LoVo (cell line): Measurements from ENCODE around the gene PPY.
"Not testable (repeated sequence)": the region's sequence is repeated elsewhere in the genome, so short reads cannot be mapped to it uniquely, and the experiment has no call there.

ENCODE experiments used
- DNase-seq: peaks from one replicate; pipeline ENCODE4 v3.0.0-alpha.2; 2016; ENCODE audit warnings: low spot score

Gene PPY, protein sequence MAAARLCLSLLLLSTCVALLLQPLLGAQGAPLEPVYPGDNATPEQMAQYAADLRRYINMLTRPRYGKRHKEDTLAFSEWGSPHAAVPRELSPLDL

DNA sequence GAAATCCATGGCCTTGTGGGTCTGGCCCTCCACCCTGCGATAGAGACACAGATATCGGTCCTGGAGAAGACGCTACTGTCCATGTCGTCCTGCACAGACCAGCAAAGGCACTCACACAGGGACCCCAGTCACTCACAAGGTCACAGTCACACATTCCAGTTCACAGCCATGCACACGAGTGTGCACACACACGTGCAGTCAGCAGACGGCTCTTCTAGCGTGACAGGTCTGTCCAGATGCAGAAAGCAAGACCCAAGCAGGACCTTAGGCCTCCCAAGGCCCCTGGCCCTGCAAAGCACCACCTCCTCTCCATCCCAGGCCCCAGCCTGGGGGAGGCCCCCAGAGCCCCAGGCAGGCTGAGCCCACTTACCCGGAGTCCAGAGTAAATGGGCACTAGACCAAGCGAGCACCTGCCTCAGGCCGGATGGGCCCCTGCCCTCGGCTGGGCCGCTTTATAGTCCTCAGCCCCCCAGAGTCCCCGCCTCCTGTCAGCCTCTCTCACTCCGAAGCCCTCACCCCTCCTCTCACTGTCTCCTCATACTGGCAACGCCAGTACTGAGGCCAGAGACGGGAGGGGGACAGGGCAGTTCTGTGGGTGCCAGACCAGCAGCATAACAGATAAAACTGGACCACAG, at the start of gene PPY:
PPY (minus strand) TSS at position 426 of the 635 bp plus-strand sequence. CDS start 822 bp downstream, outside the sequence.
- DNase-seq = no peak

DNA sequence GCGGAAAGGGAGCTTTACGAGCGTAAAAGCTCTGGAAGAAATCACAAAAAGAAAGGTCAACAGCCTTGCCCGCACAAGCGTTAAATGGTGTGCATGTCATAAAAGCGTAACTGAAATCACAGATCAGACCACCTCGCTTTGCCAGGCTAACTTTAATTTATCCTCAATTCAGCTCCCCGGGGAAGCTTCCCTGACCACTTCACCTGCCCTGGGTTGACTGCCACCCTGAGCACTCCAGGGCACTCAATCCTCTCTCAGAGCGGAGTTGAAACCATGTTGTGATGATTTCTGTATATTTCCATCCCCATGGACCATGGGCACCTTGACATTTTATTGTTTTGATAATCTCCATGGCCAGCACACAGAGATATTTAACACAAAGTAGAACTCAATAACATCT, 46.0 kb upstream of the PPY start:
- no peak for DNase-seq

DNA sequence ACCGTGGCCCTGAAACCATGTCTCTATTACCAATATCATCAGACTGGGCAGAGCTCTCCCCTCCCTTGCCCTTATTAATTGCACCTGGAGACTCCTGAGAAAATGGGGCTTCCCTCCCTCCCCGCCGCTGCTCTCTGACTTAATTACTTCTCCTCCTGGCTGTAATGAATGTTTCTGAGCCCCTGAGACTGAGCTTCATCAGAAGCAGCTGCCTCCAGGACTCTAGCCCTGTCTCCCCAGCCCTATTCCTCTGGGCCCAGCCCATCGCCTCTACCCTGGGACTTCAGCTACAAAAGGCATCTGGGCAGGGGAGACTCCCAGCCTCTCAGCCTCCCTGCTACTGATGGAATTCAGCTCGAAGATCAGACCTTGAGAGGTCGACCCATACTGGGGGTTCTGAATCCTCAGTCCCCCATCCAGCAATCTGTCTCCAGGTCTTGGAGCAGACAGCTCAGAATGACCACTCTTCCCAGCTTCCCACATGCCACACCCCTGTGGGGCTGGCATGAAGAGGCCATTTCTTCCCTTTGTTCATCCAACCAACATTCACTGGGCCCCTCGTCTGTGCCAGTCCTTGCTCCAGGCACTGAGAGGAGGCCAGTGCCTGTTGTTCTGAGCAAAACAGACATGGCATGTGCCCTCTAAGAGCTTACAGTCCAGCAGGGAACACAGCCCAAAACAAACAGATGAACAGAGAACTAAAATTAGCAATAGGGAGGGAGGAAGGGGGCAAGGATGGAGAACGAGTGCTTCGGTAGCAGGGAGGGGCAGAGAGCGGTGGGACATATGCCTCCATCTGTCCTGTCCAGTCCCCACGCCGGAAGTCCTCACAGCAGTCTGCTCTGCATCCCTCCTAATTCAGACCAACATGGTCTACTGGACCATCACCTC, 45.1 kb upstream of the PPY start:
- DNase-seq = no peak

DNA sequence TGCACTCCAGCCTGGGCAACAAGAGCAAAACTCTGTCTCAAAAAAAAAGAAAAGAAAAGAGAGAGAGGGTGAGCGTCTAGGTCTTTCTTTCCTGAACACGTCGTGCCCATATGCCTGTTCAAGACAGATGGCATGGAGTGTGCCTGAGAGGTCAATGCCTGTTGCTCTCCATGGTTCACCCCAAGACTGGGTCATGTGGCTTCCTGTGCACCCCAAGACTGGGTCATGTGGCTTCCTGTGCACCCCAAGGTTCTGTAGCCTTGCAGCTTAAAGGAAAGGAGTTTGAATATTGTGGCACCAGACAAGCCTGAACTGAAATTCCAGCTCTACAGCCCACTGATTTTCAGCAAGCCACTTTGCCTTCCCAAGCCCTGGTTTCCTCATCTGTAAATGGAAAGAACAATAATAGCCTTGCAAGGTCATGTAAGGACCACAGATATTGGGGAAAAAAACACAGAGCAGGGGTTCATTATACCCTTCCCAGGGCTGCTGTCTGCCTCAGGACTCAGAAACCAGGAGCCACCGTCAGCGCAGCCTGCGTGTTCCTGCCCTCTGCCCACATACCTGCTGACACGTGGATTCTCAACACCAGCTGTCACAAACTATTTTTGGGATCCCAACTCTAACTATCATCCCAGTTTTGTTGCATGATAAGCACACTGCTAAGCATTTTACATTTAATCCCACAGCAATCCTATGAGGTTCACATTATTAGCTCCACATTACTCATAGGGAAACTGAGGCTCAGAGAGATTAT, 44.1 kb upstream of the PPY start:
- no peak for DNase-seq

DNA sequence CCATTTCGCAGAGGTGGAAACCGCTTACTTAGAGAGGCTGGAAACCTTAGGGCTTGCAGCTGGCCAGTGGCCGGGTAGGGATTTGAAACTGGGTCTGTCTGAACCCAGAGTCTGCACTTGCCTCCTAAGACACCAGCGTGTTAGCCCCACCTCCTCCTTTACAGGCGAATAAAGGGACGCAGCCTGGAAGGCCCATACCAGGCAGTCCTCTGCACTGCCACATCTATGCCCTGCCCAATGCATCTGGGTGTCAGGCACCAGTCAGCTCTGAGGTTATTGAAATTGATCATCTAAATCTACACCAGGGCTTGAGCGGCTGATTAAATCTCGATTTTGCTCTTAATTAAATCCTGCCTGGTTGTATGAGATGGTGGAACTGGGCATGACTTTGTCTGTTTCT, 42.2 kb upstream of the PPY start:
- no peak for DNase-seq

DNA sequence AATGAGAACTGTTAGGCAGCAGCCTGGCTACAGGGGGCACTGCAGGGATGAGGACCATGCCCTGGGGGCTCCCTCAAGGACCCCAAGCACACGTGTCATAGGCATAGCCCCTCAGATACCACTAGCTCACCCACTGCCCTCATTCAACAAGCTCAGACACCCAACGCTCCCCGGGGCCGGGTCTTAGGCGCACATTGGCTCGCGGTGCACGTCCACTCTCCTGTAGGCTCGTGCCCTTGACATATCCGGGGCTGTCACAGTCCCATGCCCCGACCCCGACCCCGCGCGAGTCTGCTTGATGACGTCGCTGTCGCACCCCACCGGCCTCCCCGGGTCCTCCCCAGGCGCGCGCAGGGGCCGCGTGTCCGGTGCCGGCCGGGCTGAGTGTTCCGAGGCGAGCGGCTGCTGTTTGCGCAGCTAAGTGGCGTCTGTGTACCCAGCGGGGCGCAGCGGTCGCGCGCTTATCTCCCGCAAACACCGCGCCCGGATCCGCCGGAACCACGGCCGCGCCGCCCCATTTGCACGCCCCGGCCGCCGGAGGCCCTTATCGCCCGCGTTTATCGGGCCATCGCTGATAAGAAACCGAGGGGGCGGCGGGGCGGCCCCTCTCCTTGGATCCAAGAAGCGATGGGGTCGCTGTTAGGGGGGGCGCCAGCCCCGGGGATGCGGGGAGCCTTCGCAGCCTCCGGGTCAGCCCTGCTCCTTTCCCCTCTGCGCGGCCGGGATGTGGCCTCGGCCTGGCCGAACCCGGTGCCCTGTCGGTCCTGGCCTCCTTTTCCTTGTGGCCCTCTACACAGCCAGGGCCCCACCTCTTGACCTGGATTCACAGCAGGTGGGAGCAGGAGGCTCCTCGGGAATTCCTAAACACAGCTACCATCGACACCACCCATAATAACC, 41.5 kb upstream of the PPY start:
- DNase-seq = peak; percentile 26

DNA sequence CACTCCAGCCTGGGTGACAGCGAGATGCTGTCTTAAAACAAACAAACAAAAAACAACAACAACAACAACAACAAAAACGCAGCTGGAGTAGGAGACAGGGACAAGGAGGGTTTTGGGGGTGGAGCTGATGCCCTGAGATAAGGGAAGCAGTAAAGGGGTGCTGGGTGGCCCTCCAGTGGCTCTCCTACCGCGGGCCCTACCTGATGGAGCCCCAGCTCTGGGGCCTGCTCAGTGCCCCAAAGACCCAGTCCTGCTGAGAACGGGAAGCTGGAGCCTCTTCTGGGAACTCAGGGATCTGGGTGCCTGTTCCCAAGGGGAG, 40.9 kb upstream of the PPY start:
- no peak for DNase-seq

DNA sequence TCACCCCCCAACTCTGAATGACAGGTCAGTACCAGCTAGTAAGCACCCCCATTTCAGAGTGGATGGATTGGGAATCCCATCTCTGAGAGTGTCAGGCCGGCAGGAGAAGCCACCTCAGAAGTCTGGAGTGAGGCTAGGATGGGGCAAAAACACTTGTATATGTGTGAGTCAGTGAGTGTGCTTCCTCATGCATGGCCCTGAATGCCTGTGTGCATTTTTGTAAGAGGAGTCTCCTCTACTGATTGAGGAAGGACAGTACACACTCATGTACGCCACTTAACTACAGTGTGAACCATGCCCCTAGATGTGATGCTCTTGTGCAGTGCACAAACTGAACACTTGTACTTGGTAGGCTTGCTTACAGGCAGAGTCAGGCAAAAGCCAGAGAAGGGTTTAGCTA, 39.9 kb upstream of the PPY start:
- no peak for DNase-seq

DNA sequence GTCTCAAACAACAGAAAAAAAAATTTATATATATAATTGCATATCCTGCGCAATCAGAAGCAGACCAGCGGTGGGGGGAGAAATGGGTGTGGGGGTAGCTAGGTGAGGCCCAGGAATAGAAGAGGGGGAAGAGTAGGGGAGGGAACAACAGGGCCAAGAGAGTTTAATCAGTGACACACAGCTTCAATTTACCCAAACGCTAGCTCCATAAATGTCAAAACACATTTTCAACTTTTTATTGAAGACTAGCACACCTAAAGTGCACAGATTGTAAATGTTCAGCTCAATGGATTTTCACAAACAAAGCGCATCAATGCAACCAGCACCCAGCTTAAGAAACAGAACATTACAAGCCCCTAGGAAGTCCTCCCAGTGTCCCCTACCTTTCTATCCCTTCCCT, 37.4 kb upstream of the PPY start:
- DNase-seq = no peak

DNA sequence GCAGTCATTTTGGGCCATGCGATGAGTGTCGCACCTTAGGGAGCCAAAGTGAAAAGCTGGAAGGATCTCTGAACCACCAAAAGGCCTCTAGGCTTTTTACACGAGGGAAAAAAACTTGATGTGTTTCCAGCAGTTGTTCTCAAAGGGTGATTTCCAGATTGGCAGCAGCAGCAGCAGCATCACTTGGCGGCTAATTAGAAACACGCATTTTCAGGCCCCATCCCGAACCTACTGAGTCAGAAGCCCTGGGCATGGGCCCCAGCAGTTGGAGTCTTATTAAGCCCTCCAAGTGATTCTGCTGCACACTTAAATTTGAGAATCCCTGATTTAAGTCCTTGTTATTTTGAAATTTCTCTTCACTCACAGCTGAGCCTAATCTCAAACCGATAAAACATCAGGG, 36.7 kb upstream of the PPY start:
- DNase-seq = no peak

DNA sequence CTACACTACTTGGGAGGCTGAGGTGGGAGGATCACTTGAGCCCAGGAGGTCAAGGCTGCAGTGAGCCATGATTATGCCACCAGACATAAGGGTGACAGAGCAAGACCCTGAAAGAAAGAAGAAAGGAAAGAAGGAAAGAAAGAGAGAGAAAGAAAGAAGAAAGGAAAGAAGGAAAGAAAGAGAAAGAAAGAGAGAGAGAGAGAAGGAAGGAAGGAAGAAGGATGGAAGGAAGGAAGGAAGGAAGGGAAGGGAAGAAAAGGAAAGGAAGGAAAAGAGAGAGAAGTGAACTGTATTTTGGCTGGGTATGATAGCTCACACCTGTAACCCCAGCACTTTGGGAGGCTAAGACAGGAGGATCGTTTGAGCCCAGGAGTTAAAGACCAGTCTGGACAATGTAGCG, 35.8 kb upstream of the PPY start:
- DNase-seq = no peak

DNA sequence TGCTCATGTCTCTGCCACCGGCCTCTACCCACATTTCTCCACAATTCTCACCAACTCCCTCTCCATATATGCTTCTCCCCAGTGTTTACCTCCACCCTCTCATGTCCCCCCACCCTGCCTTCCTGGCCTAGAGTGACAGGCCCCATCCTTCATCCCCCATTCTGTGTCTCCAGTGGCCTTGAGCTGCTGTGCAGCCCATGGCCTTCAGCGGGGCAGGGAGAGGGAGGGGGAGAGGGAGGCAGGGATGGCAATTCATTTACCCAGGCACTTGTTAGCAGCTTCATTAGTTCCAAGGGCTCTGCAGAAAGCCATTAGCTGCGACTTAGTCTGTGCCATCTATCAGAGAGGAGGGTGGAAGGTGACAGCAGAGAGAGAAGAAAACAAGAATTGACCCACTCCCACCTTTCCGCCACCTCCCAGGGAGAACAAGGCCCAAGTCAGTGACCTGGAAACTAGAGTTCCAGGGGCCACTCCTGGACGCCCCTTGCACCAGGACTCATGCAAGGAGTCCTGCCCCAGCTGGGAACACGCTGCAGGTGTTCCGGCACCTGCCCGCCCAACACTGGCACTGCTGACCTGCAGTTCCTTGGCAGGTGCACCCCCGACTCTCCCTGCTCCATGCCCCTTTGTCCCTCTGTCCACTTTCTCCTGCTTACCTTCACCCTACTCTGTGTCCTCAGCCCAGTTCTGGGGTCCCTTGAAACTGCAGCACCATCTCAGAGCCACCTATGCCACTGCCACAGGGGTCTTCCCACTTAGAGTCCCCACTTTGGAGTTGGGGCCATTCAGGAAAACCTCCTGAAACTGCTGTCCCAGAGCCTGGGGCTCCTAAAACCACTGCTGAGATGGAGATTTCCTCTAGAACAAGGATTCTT, 34.9 kb upstream of the PPY start:
- DNase-seq = no peak

DNA sequence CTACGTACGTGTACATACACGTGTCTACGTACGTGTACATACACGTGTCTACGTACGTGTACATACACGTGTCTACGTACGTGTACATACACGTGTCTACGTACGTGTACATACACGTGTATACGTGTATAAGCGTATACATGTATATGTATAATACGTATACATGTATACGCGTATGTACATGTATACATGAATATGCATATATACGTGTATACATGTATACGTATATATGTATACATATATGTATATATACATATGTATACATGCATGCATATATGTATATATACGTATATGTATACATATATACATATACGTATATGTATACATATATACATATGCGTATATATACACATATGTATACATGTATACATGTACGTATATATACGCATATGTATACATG, 33.6 kb upstream of the PPY start:
- no peak for DNase-seq

DNA sequence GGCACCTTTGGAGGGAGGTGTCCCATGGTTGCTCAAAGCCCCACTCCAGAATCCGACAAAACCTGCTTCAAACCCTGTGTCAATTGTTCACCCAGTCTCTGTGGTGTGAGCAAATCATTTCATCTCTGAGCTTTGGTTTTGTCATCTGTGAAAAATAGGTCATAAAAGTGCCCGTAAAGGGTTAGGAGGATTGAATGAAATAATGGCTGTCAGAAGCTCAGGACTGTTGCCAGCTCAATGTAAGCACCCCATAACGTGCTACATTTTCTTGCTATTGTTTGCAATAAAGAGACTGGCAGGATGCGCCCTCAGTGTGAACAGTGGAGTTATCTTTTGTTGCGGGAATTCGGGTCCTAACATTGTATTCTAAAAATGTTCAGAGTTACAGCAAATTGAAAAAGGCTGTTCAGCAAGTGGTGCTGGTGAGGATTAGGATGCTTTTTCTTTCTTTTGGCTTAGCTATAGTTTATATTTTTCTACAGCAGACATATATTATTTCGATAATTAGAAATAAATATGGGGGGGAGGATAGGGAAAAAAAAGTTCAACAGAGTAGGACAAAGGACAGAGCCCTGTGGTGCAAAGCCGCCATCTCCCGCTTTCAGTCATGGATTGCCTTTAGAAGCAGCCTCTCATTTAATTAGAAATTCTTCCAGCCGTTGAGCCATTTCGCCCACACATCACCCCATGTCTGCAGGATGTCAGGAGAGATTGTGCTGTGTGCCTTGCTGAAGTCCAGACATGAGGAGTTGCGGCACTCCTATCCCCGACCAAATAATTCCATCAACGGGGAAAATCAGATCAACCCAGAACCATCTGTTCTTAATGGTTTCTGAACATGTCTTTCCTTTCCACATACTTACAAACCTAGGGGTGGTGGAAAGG, 32.3 kb upstream of the PPY start:
- DNase-seq = no peak

DNA sequence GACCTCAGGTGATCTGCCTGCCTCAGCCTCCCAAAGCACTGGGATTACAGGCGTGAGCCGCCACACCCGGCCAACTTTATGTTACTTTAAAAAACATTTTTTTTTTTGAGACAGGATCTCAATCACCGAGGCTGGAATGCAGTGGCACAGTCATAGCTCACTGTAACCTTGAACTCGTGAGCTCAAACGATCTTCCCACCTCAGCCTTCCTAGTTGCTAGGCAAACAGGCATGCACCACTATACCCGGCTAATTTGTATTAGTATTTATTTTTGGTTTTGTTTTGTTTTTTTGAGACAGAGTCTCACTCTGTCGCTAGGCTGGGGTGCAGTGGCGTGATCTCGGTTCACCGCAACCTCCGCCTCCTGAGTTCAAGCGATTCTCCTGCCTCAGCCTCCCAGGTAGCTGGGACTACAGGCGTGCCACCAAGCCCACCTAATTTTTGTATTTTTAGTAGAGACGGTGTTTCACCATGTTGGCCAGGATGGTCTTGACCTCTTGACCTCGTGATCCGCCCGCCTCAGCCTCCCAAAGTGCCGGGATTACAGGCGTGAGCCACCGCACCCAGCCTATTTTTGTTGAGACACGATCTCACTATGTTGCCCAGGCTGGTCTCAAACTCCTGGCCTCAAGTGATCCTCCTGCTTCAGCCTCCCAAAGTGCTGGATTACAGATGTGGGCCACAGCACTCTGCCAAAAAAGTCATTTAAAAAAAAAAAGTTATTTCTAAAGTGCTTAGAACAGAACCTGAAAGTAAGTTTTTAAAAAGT, 30.4 kb upstream of the PPY start:
- not testable (repeated sequence) for DNase-seq

DNA sequence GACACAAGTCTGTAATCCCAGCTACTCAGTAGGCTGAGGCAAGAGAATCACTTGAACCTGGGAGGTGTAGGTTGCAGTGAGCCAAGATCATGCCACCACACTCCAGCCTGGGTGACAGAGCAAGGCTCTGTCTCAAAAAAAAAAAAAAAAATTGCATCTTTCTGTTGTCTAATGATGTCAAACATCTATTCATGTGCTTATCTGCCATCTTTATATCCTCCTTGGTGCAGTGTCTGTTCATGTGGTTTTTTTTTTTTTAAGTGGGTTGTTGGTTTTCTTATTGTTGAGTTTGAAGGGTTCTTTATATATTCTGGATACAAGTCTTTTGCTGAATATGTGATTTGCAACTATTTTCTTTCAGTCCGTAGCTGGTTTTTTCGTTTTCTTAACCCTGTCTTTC, 29.2 kb upstream of the PPY start:
- not testable (repeated sequence) for DNase-seq

DNA sequence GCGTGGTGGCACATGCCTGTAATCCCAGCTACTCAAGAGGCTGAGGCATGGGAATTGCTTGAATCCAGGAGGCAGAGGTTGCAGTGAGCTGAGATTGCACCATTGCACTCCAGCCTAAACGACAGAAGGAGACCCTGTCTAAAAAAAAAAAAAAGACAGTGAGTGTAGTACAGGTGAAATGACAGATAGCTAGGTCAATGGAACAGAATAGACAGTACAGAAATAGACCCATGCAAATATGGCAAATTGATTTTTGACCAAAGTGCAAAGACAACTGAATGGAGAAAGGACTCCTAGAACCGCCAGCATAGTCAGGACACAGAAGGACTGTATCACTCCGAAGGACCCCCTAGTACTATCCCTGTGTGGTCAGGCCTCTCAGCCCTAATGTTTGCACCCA, 28.1 kb upstream of the PPY start:
- no peak for DNase-seq

DNA sequence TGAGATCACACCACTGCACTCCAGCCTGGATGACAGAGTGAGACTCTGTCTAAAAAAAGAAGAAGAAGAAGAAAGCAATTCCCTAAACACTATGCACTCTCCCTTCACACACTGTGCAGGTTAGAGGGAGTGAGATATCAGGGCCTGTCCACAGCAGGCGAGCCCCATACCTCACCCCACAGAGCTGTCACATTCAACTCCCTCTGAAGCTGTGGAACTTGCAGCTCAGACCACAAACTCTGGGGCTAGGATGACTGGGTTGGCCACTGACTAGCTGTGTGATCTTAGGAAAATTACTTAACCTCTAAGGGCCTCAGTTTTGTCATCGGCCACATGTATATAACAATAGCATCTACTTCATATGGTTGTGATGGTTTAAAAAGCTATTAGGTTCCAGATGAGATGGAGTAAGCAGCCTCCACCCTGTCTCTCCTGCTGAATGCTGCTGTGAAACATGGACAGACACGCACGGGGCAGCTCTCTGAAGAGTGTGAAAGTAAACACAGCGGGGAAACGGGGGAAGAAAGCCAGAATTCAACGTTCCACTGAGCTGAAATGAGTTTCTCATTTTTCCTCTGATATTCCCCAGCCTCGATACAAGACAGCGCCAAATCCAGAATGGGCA, 25.1 kb upstream of the PPY start:
- DNase-seq = no peak

DNA sequence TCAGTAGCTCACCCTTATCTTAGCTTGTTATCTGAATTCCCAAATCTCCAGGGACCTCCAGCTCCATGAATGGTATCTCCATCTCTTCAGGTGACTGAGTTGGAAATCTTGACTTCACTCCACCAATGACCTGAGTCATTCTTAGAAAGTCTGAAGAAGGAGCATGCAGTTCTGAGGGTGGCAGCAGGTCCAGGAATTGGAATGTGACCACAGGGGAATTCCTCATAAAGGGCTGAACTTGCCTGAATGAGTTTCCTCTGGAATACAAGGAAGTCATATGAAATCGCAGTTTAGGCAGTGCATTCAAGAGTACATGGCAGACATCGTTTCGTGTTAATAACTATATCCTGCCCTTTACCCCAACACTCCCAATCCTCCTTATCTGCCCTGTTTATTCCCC, 24.0 kb upstream of the PPY start:
- DNase-seq = peak; percentile 14
